Measurements from ENCODE around the gene AAGAB.
"Not testable (repeated sequence)": the region's sequence is repeated elsewhere in the genome, so short reads cannot be mapped to it uniquely, and the experiment has no call there.

The AAGAB gene

DNA sequence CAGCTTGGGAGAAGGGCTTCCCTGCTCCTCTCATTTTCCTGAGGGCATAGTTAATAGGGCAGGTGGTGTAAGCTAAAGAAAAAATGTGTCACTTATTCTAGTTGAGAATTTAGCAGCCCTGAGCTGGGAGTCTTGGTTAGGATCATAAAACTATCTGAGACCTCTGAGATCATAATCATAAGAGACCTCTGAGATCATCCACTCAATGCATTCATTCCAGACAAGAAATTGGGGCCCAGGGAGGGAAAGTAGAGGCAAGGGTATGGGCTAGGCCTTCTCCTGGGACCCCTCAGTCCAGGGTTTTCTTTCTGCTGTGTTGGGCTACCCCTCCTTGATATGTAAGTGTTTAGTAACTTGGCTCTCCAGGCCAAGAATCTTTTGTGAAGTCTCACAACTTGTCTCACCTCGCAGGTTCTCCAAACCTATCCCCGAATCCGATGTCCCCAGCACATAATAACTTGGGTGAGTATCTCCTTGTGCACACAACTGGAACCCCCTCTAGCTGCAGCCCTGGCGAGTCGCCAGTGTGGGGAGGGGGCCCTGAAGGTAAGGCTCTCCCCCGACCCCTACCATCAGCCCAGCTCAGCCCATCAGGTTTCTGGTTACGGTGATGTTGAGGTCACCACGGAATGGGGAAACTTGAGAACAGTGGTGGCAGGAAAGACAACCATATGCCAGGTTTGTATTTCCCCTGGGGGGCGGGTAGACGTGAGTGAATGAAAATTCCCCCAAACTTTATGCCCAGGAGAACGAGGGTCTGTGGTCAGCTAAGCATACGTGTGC is 84.1 kb downstream of the AAGAB start:
- no peak for DNase-seq

DNA sequence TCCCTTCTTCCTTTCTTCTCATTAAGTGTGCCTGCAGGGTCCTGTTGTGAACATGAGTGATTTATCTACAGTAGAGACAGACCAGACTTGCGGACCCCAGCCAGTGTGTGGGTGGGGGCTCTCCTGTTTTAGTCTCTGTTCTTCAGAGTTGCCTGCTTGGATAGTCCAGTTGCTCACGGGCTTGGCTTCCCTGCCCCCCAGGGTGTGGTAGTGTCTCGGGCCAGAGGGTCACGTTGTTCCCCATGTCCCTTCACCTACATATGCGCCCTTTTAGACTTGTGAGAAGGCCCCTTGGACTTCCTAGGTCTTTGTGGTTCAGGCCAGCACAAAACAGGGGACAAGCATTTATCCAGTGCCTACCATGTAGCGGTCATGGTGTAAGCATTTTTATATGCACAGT is 85.8 kb downstream of the AAGAB start:
- no peak for DNase-seq

DNA sequence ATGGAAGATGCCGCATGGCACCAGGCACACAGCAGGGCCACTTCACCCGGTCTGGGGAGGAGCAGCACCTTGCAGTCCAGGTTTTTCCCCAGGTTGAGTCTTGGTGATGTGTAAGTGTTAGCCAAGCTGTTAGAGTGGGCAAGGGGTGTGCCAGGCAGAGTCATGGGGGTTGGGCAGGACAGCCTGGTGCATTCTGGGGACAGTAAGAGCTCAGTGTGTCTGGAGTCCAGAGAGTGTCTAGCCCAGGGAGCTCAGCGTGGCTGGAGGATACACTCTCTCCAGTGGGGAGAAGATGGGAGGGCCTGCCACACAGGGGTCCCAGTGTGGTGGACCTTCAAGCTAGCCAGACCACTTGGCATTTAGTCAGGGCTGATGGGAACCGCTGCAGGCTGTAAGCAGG is 87.4 kb downstream of the AAGAB start:
- no peak for DNase-seq

DNA sequence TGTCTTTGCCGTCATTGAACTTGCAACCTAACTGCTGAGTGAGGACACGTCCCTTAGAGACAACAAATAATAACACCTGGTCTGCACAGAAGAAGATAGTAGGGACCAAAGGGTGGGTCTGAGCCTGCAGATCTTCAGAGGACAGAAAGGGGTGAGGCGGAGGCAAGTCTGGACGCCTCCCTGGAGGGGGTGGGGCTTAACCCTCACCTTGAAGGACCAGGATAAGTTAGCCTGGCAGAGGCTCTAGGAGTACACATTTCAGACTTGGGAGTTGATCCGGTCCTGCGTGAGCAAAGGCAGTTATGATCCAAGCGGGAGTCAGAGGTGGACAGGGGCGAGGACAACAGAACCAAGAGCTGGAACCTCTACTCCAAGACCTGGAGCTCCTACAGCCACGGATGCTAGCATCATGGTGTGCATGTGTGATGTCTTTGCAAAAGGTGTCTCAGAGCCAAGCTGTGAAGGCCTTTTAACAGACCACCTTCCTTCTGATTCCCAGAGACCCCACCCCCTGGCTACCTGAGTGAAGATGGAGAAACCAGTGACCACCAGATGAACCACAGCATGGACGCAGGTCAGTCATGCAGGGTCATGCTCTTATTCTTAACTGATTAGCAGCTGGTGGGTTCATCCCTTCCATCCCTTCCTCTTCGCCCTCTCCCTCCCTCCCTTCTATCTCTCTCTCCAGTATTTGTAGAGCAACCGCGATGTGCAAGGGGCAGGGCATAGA is 88.0 kb downstream of the AAGAB start:
- DNase-seq, result no peak

DNA sequence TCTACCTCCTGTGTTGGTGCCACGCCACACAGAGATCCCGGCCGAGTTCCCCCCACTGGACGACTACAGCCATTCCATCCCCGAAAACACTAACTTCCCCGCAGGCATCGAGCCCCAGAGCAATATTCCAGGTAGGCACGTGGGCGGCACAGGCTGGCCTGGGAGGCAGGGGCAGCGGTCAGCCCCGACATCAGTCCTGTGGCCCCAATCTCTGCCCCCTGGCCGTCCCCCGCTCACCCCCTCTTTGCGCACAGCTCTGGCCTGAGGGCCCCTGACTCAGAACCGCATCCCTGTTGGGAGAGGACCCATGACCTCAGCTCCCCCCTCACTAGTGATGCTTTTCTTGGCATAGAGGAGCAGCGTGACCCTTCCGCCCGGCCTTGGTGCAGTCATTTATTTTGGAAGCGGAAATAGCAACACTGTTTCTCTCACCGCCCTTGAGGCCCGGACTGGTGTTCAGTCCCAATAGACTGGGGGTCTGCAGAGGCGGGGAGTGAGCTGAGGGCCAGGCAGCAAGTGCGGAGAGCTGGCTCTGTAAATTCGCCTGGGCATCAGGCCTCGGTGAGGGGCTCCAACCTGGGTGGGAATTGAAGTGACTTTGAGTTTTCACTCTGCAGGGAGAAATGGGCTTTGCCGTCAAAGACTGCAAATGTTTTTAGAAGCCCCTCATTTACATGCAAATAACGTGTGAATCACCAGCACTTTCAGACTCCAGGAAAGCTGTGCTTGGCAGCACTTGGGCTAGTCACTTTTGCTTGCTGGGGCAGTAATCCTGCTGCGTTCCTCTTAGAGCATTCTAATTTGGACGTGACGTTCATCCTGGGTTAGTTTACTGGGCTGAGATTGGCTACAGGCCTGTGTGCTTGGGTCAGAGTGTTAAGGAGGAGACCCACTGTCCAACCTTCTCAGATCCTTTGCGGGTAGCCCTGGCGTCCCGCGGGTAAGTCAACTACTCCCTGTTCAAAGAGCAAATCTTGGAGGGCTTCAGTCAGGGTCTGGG is 88.9 kb downstream of the AAGAB start:
- no peak for DNase-seq

DNA sequence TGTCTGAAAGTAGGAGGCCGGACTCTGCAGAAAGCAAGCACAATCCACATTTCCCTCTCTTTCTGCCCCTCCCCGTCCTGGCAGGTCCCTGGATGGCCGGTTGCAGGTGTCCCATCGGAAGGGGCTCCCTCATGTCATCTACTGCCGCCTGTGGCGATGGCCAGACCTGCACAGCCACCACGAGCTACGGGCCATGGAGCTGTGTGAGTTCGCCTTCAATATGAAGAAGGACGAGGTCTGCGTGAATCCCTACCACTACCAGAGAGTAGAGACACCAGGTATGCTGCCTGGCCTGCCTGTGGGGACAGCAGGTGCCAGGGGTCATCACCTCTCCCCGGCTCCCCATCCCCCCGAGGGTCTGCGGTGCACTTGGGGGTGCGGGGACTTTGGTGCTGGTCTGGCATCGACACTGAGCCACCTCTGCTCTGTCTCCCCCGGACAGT is 89.6 kb downstream of the AAGAB start:
- DNase-seq, result no peak

DNA sequence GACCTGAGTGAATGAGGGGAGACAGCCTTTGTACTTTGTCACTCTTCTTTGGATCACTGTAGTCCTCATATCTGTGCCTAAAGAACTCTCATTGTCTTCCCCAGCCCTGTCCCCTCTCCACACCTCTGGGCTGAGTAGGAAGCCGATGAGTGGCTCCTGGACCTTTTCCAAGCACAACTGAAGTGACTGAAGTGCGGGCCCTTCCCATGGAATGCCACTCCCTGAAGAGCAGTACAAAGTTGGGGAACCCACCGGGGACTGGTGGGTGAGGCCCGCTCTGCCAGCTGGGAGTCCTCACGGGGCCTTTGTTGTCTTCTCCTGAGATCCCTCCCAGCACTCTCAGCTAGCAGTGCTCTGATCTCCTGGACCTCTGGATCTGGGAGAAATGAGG is 90.1 kb downstream of the AAGAB start:
- no peak for DNase-seq

DNA sequence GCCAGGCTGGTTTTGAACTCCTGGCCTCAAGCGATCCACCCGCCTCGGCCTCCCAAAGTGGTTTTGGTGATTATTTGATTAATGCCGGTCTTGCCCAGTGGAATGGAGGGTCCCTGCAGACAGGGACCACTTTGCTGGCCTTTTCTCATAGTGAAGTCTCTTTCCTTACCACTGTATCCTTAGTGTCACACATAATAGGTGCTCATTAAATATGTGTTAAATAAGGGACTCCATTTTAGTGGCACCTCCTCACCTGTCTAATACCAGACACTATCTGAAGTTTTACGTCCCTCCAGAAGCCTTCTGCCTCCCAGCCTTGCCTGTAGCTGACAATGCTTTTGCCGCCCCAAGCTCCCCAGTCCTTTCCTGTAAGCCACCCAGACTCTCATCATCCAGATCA is 91.3 kb downstream of the AAGAB start:
- no peak for DNase-seq

DNA sequence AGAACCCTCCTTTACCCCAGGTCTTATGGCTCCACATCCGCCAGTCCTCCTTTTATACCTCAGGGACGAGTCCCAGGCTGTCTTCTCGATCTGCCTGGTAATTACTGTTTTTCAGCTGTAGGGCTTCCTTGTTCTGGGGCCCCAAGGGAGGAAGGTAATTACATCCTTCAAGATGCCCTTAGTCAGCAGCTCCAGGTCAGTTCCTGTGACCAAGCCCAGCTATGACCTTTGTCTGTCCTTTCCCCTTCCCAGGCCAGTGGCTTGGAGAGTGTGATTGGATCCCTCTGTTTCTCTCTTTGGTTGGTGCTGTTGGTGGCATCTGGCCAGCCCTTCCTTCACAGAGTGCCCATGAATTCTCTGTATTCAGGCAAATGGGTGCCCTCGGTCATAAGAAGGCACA is 92.6 kb downstream of the AAGAB start:
- no peak for DNase-seq

DNA sequence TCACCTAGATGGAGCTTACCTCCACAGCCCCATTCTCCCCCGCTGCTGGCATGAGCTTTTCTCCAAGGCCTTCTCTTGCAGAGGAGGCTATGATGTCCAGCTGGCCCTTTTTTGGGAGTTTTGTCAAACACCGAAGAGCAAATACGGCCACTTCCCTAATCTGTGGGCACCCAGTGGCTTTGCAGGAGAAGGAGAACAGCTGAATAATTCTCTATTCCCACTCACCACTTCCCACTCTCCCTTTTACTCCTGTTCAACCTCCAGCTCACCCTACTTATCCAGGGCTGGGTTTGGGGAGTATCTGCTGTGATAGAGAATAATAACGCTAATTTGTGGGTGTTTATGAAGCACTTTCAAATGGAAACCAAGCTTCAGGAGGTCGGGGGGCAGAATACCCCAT is 93.0 kb downstream of the AAGAB start:
- peak; percentile 38 for DNase-seq

DNA sequence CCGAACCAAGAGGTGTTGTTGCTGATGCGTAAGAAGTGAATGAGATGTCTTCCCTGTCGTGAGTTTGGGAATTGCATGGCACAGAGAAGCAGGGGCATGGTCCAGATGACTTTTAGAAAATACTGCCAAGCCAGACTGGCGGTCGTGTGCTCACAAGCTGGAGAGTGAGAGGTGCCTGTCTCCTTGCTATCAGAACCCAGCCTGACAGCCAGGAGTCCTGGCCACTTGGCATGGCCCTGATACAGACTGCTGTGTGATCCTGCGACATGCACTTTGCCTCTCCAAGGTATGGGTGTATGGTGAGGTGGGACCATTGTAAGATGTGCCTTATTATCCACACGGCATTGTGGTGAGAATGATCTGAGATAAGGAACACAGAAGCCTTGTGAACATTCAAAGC is 96.1 kb downstream of the AAGAB start:
- DNase-seq, result no peak

DNA sequence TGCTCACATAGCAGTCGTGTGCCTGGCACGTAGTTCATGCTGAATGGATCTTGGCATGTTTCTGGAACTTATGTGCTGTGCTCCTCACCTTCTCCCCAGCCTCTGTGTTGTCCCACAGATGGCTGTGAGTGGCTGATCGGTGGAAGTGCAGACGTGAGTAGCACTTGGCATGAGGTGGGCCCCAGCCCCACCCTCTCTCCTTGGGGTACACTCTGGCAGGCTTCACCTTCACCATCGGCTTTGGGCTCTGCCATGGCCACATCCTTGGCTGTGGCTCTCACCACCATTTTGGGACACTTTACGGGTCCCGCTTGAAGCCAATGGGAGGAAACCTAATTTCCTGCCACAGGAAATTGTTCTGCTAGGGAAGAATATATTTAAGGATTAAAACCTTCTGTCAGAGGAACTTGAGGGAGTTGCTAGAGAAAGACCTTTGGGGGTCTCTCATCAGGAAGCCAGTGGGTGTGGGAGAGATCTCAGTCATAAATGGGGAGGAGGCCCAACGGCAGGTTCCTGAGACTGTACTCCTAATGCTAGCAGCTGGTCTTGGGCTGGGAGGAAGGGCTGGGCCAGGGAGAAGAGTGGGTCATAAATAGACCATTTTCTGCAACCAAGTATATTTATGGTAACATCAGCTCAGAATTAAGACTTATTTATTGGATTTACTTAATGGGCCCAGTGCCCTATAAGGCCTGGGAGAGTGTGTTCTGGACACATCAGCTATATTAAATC is 96.8 kb downstream of the AAGAB start:
- no peak for DNase-seq

DNA sequence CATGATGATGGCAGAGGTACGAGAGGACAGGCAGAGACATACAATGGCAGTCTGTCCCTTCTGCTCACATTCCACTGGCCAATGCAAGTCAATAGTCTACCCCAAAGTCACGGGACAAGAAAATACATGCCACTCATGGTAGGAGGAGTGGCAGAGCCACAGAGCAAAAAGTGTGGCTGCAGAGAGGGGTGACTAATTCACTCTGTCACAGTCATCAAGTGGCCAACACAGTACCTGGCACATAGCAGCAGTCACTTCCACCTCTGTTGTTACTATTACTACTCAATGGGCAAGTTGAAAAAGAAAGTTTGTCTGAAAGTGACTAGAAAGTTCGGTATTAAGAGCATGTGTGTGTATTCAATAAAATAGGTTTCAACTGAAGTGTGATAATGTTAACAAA is 97.6 kb downstream of the AAGAB start:
- DNase-seq, result no peak

DNA sequence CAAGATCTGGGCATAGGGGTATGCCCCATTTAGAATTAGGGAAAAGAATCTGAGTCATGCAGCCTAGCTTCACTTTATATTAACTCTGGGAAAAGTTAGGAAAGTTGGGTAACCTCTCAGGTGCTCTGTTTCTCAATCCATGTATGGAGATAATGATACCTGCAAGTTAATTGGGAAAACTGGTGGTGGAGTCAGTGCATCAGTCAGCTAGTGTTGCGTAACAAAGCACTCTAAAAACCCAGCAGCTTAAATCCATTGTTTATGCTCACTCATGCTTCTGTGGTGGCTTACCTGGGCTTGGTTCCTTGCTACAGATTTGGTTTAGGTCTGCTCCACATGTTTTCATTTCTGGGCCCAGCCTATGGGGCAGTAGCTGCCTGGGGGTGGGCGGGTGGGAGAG is 98.0 kb downstream of the AAGAB start:
- DNase-seq, result no peak

DNA sequence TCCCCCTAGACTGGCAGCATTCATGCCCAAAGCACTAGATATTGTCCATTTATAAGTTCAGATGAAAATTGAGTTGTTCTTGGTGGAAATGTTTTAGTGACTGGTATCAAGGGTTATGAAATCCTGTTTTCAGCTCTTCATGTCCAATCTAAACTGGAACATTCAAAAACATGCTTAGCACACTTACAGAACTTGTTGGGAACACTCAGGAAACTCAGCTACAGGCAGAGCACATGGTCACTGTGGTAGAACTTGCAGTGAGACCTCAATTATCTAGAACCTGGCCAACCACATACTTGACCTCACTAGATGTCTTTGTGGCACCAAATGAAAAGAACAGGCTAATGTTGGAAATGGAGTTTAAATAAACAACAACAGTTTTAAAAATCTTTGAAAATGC is 100.2 kb downstream of the AAGAB start:
- no peak for DNase-seq

DNA sequence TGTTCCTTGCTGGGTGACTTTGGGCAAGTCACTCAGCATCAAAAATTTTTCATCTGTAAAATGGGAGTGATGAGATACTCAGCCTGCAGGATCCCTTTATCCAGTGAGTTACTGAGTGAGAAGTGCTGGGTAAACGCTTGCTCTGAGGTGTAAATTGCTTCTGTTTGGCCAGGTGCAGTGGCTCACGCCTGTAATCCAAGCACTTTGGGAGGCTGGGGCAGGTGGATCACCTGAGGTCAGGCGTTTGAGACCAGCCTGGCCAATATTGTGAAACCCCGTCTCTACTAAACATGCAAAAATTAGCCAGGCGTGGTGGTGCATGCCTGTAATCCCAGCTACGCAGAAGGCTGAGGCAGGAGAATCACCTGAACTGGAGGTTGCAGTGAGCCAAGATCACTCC is 101.4 kb downstream of the AAGAB start:
- DNase-seq, result not testable (repeated sequence)

DNA sequence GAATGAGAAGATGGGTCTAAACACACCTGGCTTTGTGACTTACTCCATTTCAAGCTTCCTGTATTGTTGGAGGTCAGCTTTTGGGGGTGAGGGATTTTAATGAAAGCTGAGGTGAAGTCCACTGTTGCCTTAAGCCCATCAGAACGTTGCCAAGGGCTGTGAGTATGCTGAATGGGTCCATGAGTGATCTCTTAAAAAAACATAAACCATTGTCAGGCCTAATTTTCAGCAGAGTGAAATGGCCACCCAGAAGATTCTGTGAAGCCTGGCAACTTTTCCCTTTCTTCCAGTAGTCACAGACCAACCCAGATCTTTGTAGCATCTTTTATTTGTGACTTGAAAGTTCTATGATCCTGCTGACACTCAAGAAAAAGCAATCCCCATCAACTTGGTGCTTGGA is 102.0 kb downstream of the AAGAB start:
- no peak for DNase-seq

Measured in MV-4-11 (cell line).